ENCODE results near the gene HOXB5. TPM values are rescaled to one million over a fixed set of nuclear protein-coding genes. Genes with fewer than 3 reads are reported as not detected.

The HOXB5 gene
- total RNA-seq, 1 experiment from 2014 or later: 0.95 TPM

DNA sequence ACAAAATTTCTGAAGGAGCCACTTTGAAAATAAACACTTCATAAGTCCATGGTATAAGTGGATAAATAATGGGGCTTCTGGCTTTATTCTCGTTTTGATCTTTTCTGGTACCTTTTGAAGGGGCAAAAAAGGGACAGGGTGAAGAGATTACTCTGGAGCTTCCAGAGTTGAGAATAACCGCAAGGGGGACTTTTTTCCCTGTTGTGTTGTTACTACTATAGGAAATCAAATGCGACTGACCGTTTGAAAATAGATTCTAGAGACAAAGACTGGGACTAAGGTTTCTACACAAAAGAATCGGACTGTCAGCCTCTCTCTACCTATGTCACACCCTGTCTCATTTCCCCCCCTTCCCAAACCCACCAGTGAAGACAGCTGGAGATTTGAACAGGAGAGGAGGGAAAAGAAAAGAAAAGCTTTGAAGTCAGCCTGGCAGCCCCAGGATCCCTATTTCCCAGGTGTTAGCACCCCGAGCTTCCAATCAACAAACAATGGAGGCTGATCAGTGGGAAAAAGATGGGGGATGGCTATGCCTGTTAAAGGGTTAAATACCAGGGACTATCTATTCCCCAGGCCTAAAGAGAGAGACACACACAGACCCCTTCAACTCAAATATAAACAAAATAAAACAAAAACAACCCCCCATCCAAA, 23.8 kb downstream of the HOXB5 start:
- H3K27me3 ChIP-seq (ENCODE audit: low read length): no peaks in the 10 kb centered on the region
- no peak overlapping the region for H3K4me3 ChIP-seq (ENCODE audit: low read length)
- no peaks in the 10 kb centered on the region for H3F3A ChIP-seq (ENCODE audit: low read length, unreplicated experiment)
- intact Hi-C loops (cut with micrococcal nuclease): no loop called here
- no peak for DNase-seq
- H4K20me1 ChIP-seq (ENCODE audit: low read length): no peaks in the 10 kb centered on the region
- H3K9ac ChIP-seq (ENCODE audit: low read length): no peak overlapping the region
- no peak overlapping the region for H2AFZ ChIP-seq (ENCODE audit: low read length)
- TF ChIP-seq, protein P1, sequence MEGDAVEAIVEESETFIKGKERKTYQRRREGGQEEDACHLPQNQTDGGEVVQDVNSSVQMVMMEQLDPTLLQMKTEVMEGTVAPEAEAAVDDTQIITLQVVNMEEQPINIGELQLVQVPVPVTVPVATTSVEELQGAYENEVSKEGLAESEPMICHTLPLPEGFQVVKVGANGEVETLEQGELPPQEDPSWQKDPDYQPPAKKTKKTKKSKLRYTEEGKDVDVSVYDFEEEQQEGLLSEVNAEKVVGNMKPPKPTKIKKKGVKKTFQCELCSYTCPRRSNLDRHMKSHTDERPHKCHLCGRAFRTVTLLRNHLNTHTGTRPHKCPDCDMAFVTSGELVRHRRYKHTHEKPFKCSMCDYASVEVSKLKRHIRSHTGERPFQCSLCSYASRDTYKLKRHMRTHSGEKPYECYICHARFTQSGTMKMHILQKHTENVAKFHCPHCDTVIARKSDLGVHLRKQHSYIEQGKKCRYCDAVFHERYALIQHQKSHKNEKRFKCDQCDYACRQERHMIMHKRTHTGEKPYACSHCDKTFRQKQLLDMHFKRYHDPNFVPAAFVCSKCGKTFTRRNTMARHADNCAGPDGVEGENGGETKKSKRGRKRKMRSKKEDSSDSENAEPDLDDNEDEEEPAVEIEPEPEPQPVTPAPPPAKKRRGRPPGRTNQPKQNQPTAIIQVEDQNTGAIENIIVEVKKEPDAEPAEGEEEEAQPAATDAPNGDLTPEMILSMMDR (conservative IDR thresholded peaks at IDR 0.05; ENCODE audit: low read depth, low read length): no peak
- TF ChIP-seq EZH2phosphoT487 (IDR thresholded peaks at IDR 0.05; ENCODE audit: borderline replicate concordance, low read length): no peak
- TF ChIP-seq EZH2 (IDR thresholded peaks at IDR 0.05; ENCODE audit: low read length, unreplicated experiment): no peak
- POLR2A ChIA-PET (ENCODE audit: unreplicated experiment): no interaction called here
- peaks cover 2% of the 10 kb centered on the region; the same call in 1 of the 2 replicates for H3K4me1 ChIP-seq (ENCODE audit: insufficient read depth, low read length)
- no TSS peak for BruUV-seq (replicated peaks)
- CTCF ChIA-PET: no interaction called here
- H3K36me3 ChIP-seq (ENCODE audit: low read depth, low read length): no peaks in the 10 kb centered on the region
- no peaks in the 10 kb centered on the region for H3K9me3 ChIP-seq (ENCODE audit: low read length)
- H3K9me2 ChIP-seq (replicated peaks; ENCODE audit: low read length): no peaks in the 10 kb centered on the region
- H3K79me2 ChIP-seq (ENCODE audit: low read length): no peaks in the 10 kb centered on the region
- H3K4me2 ChIP-seq (ENCODE audit: low read length): no peak overlapping the region
- no peak overlapping the region for H3K27ac ChIP-seq (ENCODE audit: low read length)
- no peak for ATAC-seq

DNA sequence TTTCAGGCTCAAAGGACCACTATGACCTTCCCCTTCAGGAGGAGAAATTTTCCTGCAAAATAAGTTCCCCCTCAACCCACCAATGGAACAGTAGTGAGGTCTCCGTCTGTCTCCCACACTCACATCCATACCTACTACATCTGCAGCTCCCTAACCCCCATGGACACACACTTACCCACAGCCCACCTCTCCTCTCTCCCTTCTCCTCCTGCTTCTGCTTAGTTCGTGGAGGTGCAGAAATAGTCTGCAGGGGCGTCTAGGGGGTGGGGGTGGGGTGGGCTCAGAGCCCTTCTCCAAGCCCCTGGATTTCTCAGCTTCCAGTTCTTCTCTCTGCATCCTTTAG, 24.4 kb downstream of the HOXB5 start:
- no peak overlapping the region for H3K27ac ChIP-seq (ENCODE audit: low read length)
- H3K36me3 ChIP-seq (ENCODE audit: low read depth, low read length): no peaks in the 10 kb centered on the region
- H2AFZ ChIP-seq (ENCODE audit: low read length): no peak overlapping the region
- CTCF ChIA-PET: interaction anchor here (0.7 kb wide), 1 partner anchor 196 kb away, joined by 5 read pairs; no protein-coding TSS in a partner anchor
- intact Hi-C loops (cut with micrococcal nuclease): no loop called here
- no peaks in the 10 kb centered on the region for H3K9me2 ChIP-seq (replicated peaks; ENCODE audit: low read length)
- H3K4me2 ChIP-seq (ENCODE audit: low read length): no peak overlapping the region
- H3K4me1 ChIP-seq (ENCODE audit: insufficient read depth, low read length): no peaks in the 10 kb centered on the region
- no peaks in the 10 kb centered on the region for H3K9me3 ChIP-seq (ENCODE audit: low read length)
- H4K20me1 ChIP-seq (ENCODE audit: low read length): no peaks in the 10 kb centered on the region
- POLR2A ChIA-PET (ENCODE audit: unreplicated experiment): no interaction called here
- H3K9ac ChIP-seq (ENCODE audit: low read length): no peak overlapping the region
- no peak overlapping the region for H3K4me3 ChIP-seq (ENCODE audit: low read length)
- no peaks in the 10 kb centered on the region for H3K79me2 ChIP-seq (ENCODE audit: low read length)
- TF ChIP-seq EZH2 (IDR thresholded peaks at IDR 0.05; ENCODE audit: low read length, unreplicated experiment) (no peak), EZH2phosphoT487 (IDR thresholded peaks at IDR 0.05; ENCODE audit: borderline replicate concordance, low read length) (no peak)
- TF ChIP-seq, protein P1 (conservative IDR thresholded peaks at IDR 0.05; ENCODE audit: low read depth, low read length): no peak
- no peaks in the 10 kb centered on the region for H3K27me3 ChIP-seq (ENCODE audit: low read length)
- H3F3A ChIP-seq (ENCODE audit: low read length, unreplicated experiment): no peaks in the 10 kb centered on the region
- no peak for DNase-seq
- BruUV-seq (replicated peaks): no TSS peak
- no peak for ATAC-seq

GRCh38 chr17:48568499-48569239, 24.9 kb downstream of the HOXB5 start:
- ChIA-PET POLR2A (ENCODE audit: unreplicated experiment) (no interaction called here), CTCF (interaction anchor here (0.7 kb wide), 1 partner anchor 196 kb away, joined by 5 read pairs; no protein-coding TSS in a partner anchor)
- H3K4me3 ChIP-seq (ENCODE audit: low read length): no peak overlapping the region
- no peaks in the 10 kb centered on the region for H3K4me1 ChIP-seq (ENCODE audit: insufficient read depth, low read length)
- H4K20me1 ChIP-seq (ENCODE audit: low read length): no peaks in the 10 kb centered on the region
- TF ChIP-seq EZH2 (IDR thresholded peaks at IDR 0.05; ENCODE audit: low read length, unreplicated experiment) (no peak), EZH2phosphoT487 (IDR thresholded peaks at IDR 0.05; ENCODE audit: borderline replicate concordance, low read length) (no peak)
- TF ChIP-seq, protein P1 (conservative IDR thresholded peaks at IDR 0.05; ENCODE audit: low read depth, low read length): no peak
- no peaks in the 10 kb centered on the region for H3F3A ChIP-seq (ENCODE audit: low read length, unreplicated experiment)
- H3K36me3 ChIP-seq (ENCODE audit: low read depth, low read length): no peaks in the 10 kb centered on the region
- no peak overlapping the region for H2AFZ ChIP-seq (ENCODE audit: low read length)
- no peak overlapping the region for H3K4me2 ChIP-seq (ENCODE audit: low read length)
- BruUV-seq (replicated peaks): no TSS peak
- H3K27me3 ChIP-seq (ENCODE audit: low read length): no peaks in the 10 kb centered on the region
- H3K9me2 ChIP-seq (replicated peaks; ENCODE audit: low read length): no peaks in the 10 kb centered on the region
- no peaks in the 10 kb centered on the region for H3K9me3 ChIP-seq (ENCODE audit: low read length)
- DNase-seq: no peak
- no peak overlapping the region for H3K9ac ChIP-seq (ENCODE audit: low read length)
- no peak for ATAC-seq
- H3K79me2 ChIP-seq (ENCODE audit: low read length): no peaks in the 10 kb centered on the region
- intact Hi-C loops (cut with micrococcal nuclease): no loop called here
- H3K27ac ChIP-seq (ENCODE audit: low read length): no peak overlapping the region

Data from PC-3 (cell line).